Measurements from ENCODE around the gene VWA1. TPM values are rescaled to one million over a fixed set of nuclear protein-coding genes. Genes with fewer than 3 reads are reported as not detected.
"Not testable (repeated sequence)": the region's sequence is repeated elsewhere in the genome, so short reads cannot be mapped to it uniquely, and the experiment has no call there.

The VWA1 gene
- total and polyA plus RNA-seq, 10 of the 15 experiments (the other 5 are each of a cell fraction or from before 2014, with no cell fraction given): 0.02 to 1.7 (median 0.32) TPM; not detected in 2

DNA sequence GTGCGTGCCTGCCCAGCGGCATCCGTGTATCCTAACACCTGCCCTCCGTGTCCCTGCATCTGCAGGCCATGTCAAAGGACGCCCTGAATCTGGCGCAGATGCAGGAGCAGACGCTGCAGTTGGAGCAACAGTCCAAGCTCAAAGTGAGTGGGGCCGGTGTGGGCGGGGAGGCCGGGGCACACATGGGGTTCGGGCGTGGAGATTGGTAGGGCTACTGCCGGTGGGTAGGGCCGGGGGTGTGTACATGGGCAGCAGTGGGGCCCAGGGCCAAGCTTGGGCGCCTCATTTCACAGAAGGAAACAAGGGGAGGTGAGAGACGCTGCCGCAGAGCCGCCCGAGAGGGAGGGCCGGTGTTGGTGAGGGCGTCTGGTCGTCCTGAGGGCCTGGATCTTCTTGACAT is 15.1 kb downstream of the VWA1 start:
- H3K4me1 ChIP-seq (ENCODE audit: control insufficient read depth, insufficient read depth, low read length); POLR2A ChIA-PET; H2AFZ ChIP-seq (ENCODE audit: control insufficient read depth, low read depth, low read length); H3K79me2 ChIP-seq (ENCODE audit: control insufficient read depth, insufficient read depth, low read length); RAD21 ChIA-PET (ENCODE audit: unreplicated experiment); H3K4me3 ChIP-seq; H3K9me3 ChIP-seq (replicated peaks; ENCODE audit: control insufficient read depth, insufficient read depth, low read length); H3K27ac ChIP-seq (ENCODE audit: control insufficient read depth, insufficient read depth); H4K20me1 ChIP-seq (ENCODE audit: control insufficient read depth, insufficient read depth); FAIRE-seq; H3K27me3 ChIP-seq (replicated peaks in 1 of 2; ENCODE audit: control insufficient read depth in 2 of 2, insufficient read depth in 2 of 2, low read length in 1 of 2); DNase-seq (ENCODE audit: low read depth, low spot score); H3K4me2 ChIP-seq (ENCODE audit: control insufficient read depth, insufficient read depth); H3K9ac ChIP-seq (ENCODE audit: control insufficient read depth, insufficient read depth, low read length); intact Hi-C loops (cut with micrococcal nuclease; ENCODE audit: unreplicated experiment); H3K36me3 ChIP-seq (ENCODE audit: control insufficient read depth in 2 of 2, insufficient read depth in 2 of 2, low read length in 1 of 2); ATAC-seq; in situ Hi-C loops (cut with MboI); BruUV-seq (replicated peaks); SMC1A ChIA-PET (ENCODE audit: uncharacterized antibody, unreplicated experiment): not testable (repeated sequence)
- WGBS (ENCODE audit: insufficient coverage, insufficient replicate concordance, low lambda C conversion rate, missing lambda C conversion rate): 58% methylated on average over 22 of the region's 22 CpGs
- CTCF ChIA-PET: interaction anchor here (1.5 kb wide), 1 partner anchor 10 kb away, joined by 3 read pairs; no protein-coding TSS in a partner anchor

- POLR2A ChIA-PET: no interaction called here
- Histone ChIP-seq H3K4me2 (ENCODE audit: control insufficient read depth, insufficient read depth) (no peak overlapping the region), H3K4me1 (ENCODE audit: control insufficient read depth, insufficient read depth, low read length) (no peaks in the 10 kb centered on the region), H3K9ac (ENCODE audit: control insufficient read depth, insufficient read depth, low read length) (no peak overlapping the region), H3K79me2 (ENCODE audit: control insufficient read depth, insufficient read depth, low read length) (no peaks in the 10 kb centered on the region), H3K4me3 (no peak overlapping the region), H3K27ac (ENCODE audit: control insufficient read depth, insufficient read depth) (no peak overlapping the region), H4K20me1 (ENCODE audit: control insufficient read depth, insufficient read depth) (no peaks in the 10 kb centered on the region), H3K27me3 (replicated peaks in 1 of 2; ENCODE audit: control insufficient read depth in 2 of 2, insufficient read depth in 2 of 2, low read length in 1 of 2) (no peaks in the 10 kb centered on the region), H2AFZ (ENCODE audit: control insufficient read depth, low read depth, low read length) (no peak overlapping the region), H3K36me3 (ENCODE audit: control insufficient read depth in 2 of 2, insufficient read depth in 2 of 2, low read length in 1 of 2) (no peaks in the 10 kb centered on the region), H3K9me3 (replicated peaks; ENCODE audit: control insufficient read depth, insufficient read depth, low read length) (no peaks in the 10 kb centered on the region)
- DNase-seq (ENCODE audit: low read depth, low spot score) (no peak), FAIRE-seq (no peak), ATAC-seq (no peak)
- WGBS (ENCODE audit: insufficient coverage, insufficient replicate concordance, low lambda C conversion rate, missing lambda C conversion rate): 60% methylated on average over 26 of the region's 26 CpGs
- CTCF ChIA-PET: interaction anchor here (1.5 kb wide), 1 partner anchor 11 kb away, joined by 3 read pairs; no protein-coding TSS in a partner anchor
- in situ Hi-C loops (cut with MboI) (no loop called here), intact Hi-C loops (cut with micrococcal nuclease; ENCODE audit: unreplicated experiment) (no loop called here)
- TF ChIP-seq MTA3 (IDR thresholded peaks at IDR 0.05; ENCODE audit: borderline replicate concordance, low read length) (no peak), IKZF2 (IDR thresholded peaks at IDR 0.05) (no peak), IRF4 (IDR thresholded peaks at IDR 0.05; ENCODE audit: low read depth, low read length) (no peak), ZNF622 (IDR thresholded peaks at IDR 0.05) (no peak), RB1 (IDR thresholded peaks at IDR 0.05; ENCODE audit: borderline replicate concordance) (no peak), TCF12 (IDR thresholded peaks at IDR 0.05; ENCODE audit: low read depth, low read length) (no peak), E4F1 (IDR thresholded peaks at IDR 0.05; ENCODE audit: borderline replicate concordance, partially characterized antibody) (no peak), RAD51 (IDR thresholded peaks at IDR 0.05) (no peak), JUND (IDR thresholded peaks at IDR 0.05; ENCODE audit: low read depth, low read length) (no peak), SMC3 (IDR thresholded peaks at IDR 0.05; ENCODE audit: borderline replicate concordance, low read length) (no peak), ZNF24 (IDR thresholded peaks at IDR 0.05) (no peak), FOXK2 (IDR thresholded peaks at IDR 0.05) (no peak)
- TF ChIP-seq, protein P1, sequence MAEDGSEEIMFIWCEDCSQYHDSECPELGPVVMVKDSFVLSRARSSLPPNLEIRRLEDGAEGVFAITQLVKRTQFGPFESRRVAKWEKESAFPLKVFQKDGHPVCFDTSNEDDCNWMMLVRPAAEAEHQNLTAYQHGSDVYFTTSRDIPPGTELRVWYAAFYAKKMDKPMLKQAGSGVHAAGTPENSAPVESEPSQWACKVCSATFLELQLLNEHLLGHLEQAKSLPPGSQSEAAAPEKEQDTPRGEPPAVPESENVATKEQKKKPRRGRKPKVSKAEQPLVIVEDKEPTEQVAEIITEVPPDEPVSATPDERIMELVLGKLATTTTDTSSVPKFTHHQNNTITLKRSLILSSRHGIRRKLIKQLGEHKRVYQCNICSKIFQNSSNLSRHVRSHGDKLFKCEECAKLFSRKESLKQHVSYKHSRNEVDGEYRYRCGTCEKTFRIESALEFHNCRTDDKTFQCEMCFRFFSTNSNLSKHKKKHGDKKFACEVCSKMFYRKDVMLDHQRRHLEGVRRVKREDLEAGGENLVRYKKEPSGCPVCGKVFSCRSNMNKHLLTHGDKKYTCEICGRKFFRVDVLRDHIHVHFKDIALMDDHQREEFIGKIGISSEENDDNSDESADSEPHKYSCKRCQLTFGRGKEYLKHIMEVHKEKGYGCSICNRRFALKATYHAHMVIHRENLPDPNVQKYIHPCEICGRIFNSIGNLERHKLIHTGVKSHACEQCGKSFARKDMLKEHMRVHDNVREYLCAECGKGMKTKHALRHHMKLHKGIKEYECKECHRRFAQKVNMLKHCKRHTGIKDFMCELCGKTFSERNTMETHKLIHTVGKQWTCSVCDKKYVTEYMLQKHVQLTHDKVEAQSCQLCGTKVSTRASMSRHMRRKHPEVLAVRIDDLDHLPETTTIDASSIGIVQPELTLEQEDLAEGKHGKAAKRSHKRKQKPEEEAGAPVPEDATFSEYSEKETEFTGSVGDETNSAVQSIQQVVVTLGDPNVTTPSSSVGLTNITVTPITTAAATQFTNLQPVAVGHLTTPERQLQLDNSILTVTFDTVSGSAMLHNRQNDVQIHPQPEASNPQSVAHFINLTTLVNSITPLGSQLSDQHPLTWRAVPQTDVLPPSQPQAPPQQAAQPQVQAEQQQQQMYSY (CRISPR knock-in tag; IDR thresholded peaks at IDR 0.05): no peak
- RAD21 ChIA-PET (ENCODE audit: unreplicated experiment): no interaction called here
- no TSS peak for BruUV-seq (replicated peaks)
- SMC1A ChIA-PET (ENCODE audit: uncharacterized antibody, unreplicated experiment): no interaction called here
Observed at GRCh38 chr1:1451696-1452364, 16.3 kb downstream of the VWA1 start.
